GM12801 (cell line): ENCODE data around the gene SMTNL1.

ENCODE experiments used
- CTCF ChIP-seq: IDR thresholded peaks from one replicate; pipeline ENCODE4 v1.5.1; 2011; ENCODE audit warnings: control low read depth; ENCODE audit not compliant: insufficient read length; ENCODE audit errors: extremely low read depth

Gene SMTNL1

GRCh38 chr11:57512646-57513451 is 24.5 kb upstream of the SMTNL1 start:
- TF ChIP-seq CTCF: no peak

DNA sequence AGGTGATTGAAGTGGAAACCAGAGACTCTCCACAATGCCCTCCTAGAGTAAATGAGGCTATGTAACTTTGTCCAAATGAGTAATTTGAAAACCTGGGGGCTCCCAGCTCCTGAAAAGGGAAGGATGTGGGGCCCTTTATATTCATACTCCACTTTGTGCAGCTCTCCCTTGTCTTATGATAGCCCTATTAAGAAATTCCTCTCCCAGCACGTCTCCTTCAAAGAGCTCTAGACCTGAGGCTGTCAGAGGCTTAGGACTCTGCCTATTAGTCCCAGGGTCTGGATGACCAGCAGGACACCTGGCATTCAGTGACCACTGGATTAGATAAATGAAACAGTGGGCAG is 24.0 kb upstream of the SMTNL1 start:
- TF ChIP-seq CTCF: no peak

DNA sequence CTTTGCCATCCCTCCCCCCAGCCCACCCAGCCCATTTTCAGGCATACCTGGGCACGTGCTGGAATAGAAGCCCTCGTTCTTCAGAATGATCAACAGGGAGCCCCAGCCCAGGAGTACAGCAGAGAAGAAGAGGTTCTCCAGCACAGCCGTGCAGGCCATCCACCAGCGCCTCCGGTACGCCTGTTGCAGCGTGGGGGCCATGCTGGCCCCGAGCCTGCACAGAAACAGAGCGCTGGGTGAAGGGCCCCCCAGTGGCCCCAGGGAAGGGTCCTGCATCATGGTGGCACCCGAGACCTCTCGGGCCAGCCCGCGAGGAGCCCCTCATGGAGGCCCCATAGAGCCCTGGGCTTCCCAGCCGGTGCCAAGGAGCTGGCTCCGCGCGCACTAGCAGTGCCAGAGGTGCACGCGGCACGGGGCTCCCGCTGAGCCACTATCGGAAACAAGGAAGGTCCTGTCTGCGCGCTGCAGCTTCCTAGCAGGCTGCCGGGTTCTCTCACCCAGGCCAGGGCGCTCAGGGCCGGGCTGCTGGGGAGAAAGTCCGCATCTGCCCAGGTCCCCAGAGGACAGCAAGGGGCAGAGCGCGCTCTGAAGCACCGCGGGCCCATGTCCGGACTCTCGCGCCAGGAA is 23.4 kb upstream of the SMTNL1 start:
- TF ChIP-seq CTCF: no peak

DNA sequence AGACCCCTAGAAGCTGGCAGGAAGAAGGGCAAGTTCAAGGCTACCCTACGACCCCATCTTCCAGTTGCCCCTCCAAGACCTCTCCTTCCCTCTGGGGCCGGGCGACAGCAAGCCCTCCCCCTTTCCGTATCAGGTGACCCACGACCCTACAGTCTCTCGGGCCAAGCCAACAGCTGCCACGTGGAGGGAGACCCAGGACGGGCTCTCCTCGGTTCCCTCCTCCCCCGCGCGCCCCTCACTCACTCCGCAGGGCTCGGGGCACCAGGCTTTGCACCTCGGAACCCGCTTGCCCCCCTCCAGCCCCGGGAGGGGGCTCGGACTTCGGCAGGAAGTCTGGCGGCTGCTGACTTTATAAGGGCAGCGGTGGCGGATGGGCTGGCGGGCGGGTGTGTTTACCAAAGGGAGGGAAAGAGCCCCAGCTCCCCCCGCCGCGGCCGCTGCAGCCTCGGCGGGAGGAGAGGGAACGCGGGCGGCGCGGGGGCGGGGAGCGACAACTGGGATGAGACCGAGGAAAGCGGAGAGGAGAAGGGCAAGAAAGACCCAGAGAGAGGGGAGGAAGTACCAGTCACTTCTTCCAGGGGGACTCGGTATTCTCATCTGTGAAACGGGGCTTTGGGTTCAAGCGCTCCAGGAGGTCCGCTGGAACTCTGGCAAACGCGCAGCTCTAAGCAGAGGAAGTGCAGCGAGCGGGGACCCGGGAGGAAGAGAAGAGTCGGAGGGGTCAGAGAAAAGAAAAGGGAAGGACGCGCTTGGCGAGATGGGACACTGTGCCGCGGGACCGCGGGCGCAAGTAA is 22.7 kb upstream of the SMTNL1 start:
- no peak for TF ChIP-seq CTCF

GRCh38 chr11:57515332-57516060 is 21.9 kb upstream of the SMTNL1 start, which contains the start of gene SLC43A1:
TSS of gene SLC43A1 (minus strand) at chr11:57515702. CDS start at chr11:57514111, 1,591 bp downstream.
- TF ChIP-seq CTCF: no peak

DNA sequence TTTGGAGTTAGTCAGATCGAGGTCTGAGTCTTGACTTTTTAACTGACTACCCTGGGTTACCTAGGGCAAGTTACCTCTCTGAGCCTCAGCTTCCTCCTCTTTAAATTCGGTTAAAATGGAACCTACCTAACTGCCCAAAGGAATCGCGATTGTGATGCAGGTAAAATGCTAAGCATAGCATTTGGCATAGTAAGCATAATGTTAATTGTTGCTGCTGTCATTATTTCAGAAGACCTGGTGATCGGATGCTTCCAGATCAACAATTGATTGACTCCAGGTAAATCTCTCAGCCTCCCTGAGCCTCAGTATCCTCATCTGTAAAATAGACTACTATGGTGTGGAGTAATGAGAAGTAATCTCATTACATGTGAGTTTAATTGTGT is 21.3 kb upstream of the SMTNL1 start:
- no peak for TF ChIP-seq CTCF

DNA sequence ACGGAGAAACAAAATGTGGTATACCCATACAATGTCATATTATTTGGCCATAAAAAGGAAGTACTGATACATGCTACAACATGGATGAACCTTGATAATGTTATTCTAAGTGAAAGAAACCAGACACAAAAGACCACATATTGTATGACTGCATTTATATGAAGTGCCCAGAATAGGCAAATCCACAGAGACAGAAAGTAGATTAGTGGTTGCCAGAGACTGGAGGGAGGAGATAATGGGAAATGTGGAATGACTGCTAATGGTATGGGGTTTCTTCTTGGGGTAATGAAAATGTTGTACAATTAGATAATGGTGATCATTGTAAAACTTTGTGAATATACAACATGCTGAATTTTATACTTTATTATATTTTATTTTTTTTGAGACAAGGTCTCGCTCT is 16.3 kb upstream of the SMTNL1 start:
- no peak for TF ChIP-seq CTCF
